Measurements from ENCODE around the gene ALLC. TPM values are rescaled to one million over a fixed set of nuclear protein-coding genes. Genes with fewer than 3 reads are reported as not detected.

Gene ALLC
- total and polyA plus RNA-seq, 2 experiments from 2014 or later = not detected

DNA sequence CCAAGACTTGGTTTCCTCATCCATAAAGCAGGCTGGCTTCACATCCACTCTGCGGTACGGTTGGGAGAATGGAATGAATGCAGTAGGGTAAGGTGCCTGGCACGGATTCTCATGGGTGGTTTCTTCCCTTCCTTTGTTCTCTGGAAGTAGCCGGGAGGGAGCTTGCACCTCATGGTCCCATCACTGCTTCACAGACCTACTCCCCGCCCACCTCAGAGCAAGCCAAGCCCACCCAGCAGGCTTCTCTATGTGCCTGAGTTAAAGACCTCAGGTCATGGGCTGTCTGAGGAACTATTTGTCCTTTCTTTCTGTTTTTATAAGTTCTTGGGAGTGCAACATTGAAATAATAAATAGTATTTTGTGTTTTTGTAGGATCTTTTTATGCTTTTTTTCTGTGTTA lies 48.9 kb downstream of the ALLC start (continued):
- TF ChIP-seq EZH2phosphoT487 (IDR thresholded peaks at IDR 0.05; ENCODE audit: unreplicated experiment) (no peak), CREB1 (CRISPR knock-in tag; IDR thresholded peaks at IDR 0.05; ENCODE audit: low read depth) (no peak), ZNF114 (CRISPR knock-in tag; IDR thresholded peaks at IDR 0.05) (no peak)

DNA sequence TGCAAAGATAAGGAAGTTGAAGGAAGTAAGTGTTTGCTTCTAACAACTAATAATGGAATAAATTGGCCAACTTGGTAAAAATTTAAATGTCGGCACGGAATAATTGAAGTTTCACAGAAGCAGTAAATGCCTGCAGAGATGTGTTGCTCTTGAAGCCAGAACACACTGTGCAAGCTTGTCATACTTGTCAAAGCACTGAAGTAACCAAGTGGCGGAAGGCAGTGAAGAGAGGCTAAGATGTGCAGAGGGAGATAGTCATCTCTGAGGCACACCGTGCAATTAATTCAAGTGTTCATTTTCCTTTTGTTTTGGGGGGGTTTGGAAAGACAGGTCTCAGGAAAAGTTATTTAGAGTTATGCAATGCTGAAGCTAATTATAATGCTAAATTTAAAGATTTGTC lies 50.6 kb downstream of the ALLC start:
- TF ChIP-seq, protein P1, sequence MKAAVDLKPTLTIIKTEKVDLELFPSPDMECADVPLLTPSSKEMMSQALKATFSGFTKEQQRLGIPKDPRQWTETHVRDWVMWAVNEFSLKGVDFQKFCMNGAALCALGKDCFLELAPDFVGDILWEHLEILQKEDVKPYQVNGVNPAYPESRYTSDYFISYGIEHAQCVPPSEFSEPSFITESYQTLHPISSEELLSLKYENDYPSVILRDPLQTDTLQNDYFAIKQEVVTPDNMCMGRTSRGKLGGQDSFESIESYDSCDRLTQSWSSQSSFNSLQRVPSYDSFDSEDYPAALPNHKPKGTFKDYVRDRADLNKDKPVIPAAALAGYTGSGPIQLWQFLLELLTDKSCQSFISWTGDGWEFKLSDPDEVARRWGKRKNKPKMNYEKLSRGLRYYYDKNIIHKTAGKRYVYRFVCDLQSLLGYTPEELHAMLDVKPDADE (IDR thresholded peaks at IDR 0.05) = no peak
- no peak for TF ChIP-seq JUNB (IDR thresholded peaks at IDR 0.05; ENCODE audit: unreplicated experiment)
- no peak for TF ChIP-seq EZH2phosphoT487 (IDR thresholded peaks at IDR 0.05; ENCODE audit: unreplicated experiment)
- TF ChIP-seq ZNF331 (CRISPR knock-in tag; IDR thresholded peaks at IDR 0.05; ENCODE audit: low read depth) = no peak
- no peak for TF ChIP-seq CREB1 (CRISPR knock-in tag; IDR thresholded peaks at IDR 0.05; ENCODE audit: low read depth)
- TF ChIP-seq, protein P2, sequence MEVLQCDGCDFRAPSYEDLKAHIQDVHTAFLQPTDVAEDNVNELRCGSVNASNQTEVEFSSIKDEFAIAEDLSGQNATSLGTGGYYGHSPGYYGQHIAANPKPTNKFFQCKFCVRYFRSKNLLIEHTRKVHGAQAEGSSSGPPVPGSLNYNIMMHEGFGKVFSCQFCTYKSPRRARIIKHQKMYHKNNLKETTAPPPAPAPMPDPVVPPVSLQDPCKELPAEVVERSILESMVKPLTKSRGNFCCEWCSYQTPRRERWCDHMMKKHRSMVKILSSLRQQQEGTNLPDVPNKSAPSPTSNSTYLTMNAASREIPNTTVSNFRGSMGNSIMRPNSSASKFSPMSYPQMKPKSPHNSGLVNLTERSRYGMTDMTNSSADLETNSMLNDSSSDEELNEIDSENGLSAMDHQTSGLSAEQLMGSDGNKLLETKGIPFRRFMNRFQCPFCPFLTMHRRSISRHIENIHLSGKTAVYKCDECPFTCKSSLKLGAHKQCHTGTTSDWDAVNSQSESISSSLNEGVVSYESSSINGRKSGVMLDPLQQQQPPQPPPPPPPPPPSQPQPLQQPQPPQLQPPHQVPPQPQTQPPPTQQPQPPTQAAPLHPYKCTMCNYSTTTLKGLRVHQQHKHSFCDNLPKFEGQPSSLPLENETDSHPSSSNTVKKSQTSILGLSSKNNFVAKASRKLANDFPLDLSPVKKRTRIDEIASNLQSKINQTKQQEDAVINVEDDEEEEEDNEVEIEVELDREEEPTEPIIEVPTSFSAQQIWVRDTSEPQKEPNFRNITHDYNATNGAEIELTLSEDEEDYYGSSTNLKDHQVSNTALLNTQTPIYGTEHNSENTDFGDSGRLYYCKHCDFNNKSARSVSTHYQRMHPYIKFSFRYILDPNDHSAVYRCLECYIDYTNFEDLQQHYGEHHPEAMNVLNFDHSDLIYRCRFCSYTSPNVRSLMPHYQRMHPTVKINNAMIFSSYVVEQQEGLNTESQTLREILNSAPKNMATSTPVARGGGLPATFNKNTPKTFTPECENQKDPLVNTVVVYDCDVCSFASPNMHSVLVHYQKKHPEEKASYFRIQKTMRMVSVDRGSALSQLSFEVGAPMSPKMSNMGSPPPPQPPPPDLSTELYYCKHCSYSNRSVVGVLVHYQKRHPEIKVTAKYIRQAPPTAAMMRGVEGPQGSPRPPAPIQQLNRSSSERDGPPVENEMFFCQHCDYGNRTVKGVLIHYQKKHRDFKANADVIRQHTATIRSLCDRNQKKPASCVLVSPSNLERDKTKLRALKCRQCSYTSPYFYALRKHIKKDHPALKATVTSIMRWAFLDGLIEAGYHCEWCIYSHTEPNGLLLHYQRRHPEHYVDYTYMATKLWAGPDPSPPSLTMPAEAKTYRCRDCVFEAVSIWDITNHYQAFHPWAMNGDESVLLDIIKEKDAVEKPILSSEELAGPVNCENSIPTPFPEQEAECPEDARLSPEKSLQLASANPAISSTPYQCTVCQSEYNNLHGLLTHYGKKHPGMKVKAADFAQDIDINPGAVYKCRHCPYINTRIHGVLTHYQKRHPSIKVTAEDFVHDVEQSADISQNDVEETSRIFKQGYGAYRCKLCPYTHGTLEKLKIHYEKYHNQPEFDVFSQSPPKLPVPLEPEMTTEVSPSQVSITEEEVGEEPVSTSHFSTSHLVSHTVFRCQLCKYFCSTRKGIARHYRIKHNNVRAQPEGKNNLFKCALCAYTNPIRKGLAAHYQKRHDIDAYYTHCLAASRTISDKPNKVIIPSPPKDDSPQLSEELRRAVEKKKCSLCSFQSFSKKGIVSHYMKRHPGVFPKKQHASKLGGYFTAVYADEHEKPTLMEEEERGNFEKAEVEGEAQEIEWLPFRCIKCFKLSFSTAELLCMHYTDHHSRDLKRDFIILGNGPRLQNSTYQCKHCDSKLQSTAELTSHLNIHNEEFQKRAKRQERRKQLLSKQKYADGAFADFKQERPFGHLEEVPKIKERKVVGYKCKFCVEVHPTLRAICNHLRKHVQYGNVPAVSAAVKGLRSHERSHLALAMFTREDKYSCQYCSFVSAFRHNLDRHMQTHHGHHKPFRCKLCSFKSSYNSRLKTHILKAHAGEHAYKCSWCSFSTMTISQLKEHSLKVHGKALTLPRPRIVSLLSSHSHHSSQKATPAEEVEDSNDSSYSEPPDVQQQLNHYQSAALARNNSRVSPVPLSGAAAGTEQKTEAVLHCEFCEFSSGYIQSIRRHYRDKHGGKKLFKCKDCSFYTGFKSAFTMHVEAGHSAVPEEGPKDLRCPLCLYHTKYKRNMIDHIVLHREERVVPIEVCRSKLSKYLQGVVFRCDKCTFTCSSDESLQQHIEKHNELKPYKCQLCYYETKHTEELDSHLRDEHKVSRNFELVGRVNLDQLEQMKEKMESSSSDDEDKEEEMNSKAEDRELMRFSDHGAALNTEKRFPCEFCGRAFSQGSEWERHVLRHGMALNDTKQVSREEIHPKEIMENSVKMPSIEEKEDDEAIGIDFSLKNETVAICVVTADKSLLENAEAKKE (CRISPR knock-in tag; IDR thresholded peaks at IDR 0.05) = no peak
- TF ChIP-seq CTCF (conservative IDR thresholded peaks at IDR 0.05; ENCODE audit: low read depth in 2 of 2) = no peak
- TF ChIP-seq ZNF114 (CRISPR knock-in tag; IDR thresholded peaks at IDR 0.05) = no peak
- no peak for TF ChIP-seq POLR2AphosphoS5 (IDR thresholded peaks at IDR 0.05; ENCODE audit: low read depth)
- TF ChIP-seq, protein P3, sequence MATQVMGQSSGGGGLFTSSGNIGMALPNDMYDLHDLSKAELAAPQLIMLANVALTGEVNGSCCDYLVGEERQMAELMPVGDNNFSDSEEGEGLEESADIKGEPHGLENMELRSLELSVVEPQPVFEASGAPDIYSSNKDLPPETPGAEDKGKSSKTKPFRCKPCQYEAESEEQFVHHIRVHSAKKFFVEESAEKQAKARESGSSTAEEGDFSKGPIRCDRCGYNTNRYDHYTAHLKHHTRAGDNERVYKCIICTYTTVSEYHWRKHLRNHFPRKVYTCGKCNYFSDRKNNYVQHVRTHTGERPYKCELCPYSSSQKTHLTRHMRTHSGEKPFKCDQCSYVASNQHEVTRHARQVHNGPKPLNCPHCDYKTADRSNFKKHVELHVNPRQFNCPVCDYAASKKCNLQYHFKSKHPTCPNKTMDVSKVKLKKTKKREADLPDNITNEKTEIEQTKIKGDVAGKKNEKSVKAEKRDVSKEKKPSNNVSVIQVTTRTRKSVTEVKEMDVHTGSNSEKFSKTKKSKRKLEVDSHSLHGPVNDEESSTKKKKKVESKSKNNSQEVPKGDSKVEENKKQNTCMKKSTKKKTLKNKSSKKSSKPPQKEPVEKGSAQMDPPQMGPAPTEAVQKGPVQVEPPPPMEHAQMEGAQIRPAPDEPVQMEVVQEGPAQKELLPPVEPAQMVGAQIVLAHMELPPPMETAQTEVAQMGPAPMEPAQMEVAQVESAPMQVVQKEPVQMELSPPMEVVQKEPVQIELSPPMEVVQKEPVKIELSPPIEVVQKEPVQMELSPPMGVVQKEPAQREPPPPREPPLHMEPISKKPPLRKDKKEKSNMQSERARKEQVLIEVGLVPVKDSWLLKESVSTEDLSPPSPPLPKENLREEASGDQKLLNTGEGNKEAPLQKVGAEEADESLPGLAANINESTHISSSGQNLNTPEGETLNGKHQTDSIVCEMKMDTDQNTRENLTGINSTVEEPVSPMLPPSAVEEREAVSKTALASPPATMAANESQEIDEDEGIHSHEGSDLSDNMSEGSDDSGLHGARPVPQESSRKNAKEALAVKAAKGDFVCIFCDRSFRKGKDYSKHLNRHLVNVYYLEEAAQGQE (IDR thresholded peaks at IDR 0.05; ENCODE audit: unreplicated experiment) = no peak
- TF ChIP-seq NANOG (IDR thresholded peaks at IDR 0.05; ENCODE audit: borderline replicate concordance) = no peak
- no peak for TF ChIP-seq STAT1 (IDR thresholded peaks at IDR 0.05; ENCODE audit: unreplicated experiment)
- no peak for TF ChIP-seq EZH2 (IDR thresholded peaks at IDR 0.05; ENCODE audit: low read depth, unreplicated experiment)
- Histone ChIP-seq H3F3A (replicated peaks; ENCODE audit: low read depth) (no peaks in the 10 kb centered on the region), H2AFZ (no peak overlapping the region), H3K36me3 (ENCODE audit: insufficient read depth) (no peaks in the 10 kb centered on the region), H3K9me2 (ENCODE audit: insufficient read depth) (no peaks in the 10 kb centered on the region), H4K20me1 (replicated peaks; ENCODE audit: insufficient read depth) (no peaks in the 10 kb centered on the region), H3K4me3 (no peak overlapping the region), H3K27ac (ENCODE audit: low read depth) (no peak overlapping the region), H3K79me2 (replicated peaks; ENCODE audit: insufficient read depth) (no peaks in the 10 kb centered on the region), H3K4me2 (no peak overlapping the region), H3K4me1 (ENCODE audit: insufficient read depth) (peaks cover 4% of the 10 kb centered on the region; the same call in 1 of the 2 replicates), H3K27me3 (ENCODE audit: insufficient read depth) (0 out of 2 replicates have a peak, but pooled peaks cover 5% of the 10 kb centered on the region)
- H3K4me1 Mint-ChIP-seq = peaks cover 3% of the 10 kb centered on the region; the same call in 1 of the 3 replicates
- peaks cover 5% of the 10 kb centered on the region for H3K27me3 Mint-ChIP-seq (ENCODE audit: insufficient read depth, low read depth, poor library complexity)
- H3K9me3 Mint-ChIP-seq = peaks cover 61% of the 10 kb centered on the region
- H3K36me3 Mint-ChIP-seq (ENCODE audit: low read depth) = peaks cover 6% of the 10 kb centered on the region
- no peak overlapping the region for H3K4me3 Mint-ChIP-seq
- no peak overlapping the region for H3K27ac Mint-ChIP-seq
- DNase-seq (ENCODE audit: low spot score) (no peak), ATAC-seq (no peak)

Data from GM23338 (cell line).